OCI-LY1 (cell line): ENCODE data around the gene ZMAT1.

ENCODE experiments used
- H2AFZ ChIP-seq: fragments of 200-600 bp; sonication (generic), shearing (Covaris generic); 2 replicates; pipeline ENCODE4 v1.6.0; 2014; ENCODE audit warnings: antibody characterized with exemption, mild to moderate bottlenecking, low read length
- H3F3A ChIP-seq: fragments of 200-600 bp; sonication (generic), shearing (Covaris generic); 2 replicates; pipeline ENCODE4 v1.6.0; 2014; ENCODE audit warnings: mild to moderate bottlenecking, antibody characterized with exemption, low read length, moderate library complexity; ENCODE audit not compliant: insufficient read depth
- H3K27ac ChIP-seq: fragments of 200-600 bp; sonication (generic); 2 replicates; pipeline ENCODE4 v1.5.1; 2014; ENCODE audit warnings: low read length, mixed run types, mild to moderate bottlenecking, low read depth; ENCODE audit not compliant: poor library complexity, severe bottlenecking
- H3K27me3 ChIP-seq: fragments of 200-600 bp; sonication (generic); 2 replicates; pipeline ENCODE4 v1.6.0; 2014; ENCODE audit warnings: antibody characterized with exemption, mild to moderate bottlenecking, low read length, moderate library complexity; ENCODE audit not compliant: insufficient read depth
- H3K36me3 ChIP-seq: fragments of 200-600 bp; sonication (generic); 2 replicates; pipeline ENCODE4 v1.6.1; 2014; ENCODE audit warnings: mild to moderate bottlenecking, antibody characterized with exemption, low read length, moderate library complexity, mixed read lengths; ENCODE audit not compliant: insufficient read depth
- H3K4me1 ChIP-seq: fragments of 200-600 bp; sonication (generic); 2 replicates; pipeline ENCODE4 v1.5.1; 2014; ENCODE audit warnings: mild to moderate bottlenecking, low read length, moderate library complexity; ENCODE audit not compliant: insufficient read depth, severe bottlenecking
- H3K4me2 ChIP-seq: fragments of 200-600 bp; sonication (generic), shearing (Covaris generic); 2 replicates; pipeline ENCODE4 v1.6.1; 2014; ENCODE audit warnings: low read length
- H3K4me3 ChIP-seq: fragments of 200-600 bp; sonication (generic); 2 replicates; pipeline ENCODE4 v1.5.1; 2014; ENCODE audit warnings: low read length, low read depth, mild to moderate bottlenecking, mixed read lengths; ENCODE audit not compliant: poor library complexity, severe bottlenecking
- H3K79me2 ChIP-seq: fragments of 200-600 bp; shearing (Covaris generic); 2 replicates; pipeline ENCODE4 v1.6.1; 2016; ENCODE audit warnings: mixed run types, low read length, mixed read lengths; ENCODE audit not compliant: insufficient read depth
- H3K9ac ChIP-seq: fragments of 200-600 bp; sonication (generic), shearing (Covaris generic); 2 replicates; pipeline ENCODE4 v1.6.1; 2014; ENCODE audit warnings: mild to moderate bottlenecking, low read length, mixed read lengths
- H3K9me2 ChIP-seq: fragments of 200-600 bp; sonication (generic), shearing (Covaris generic); 2 replicates; pipeline ENCODE4 v1.6.1; 2014; ENCODE audit warnings: low read depth, mild to moderate bottlenecking, low read length, mixed read lengths
- H3K9me3 ChIP-seq: fragments of 200-600 bp; shearing (Covaris generic); 2 replicates; pipeline ENCODE4 v1.6.1; 2014; ENCODE audit warnings: low read length, mixed read lengths
- H4K20me1 ChIP-seq: fragments of 200-600 bp; sonication (generic), shearing (Covaris generic); 2 replicates; pipeline ENCODE4 v1.6.0; 2016; ENCODE audit warnings: mild to moderate bottlenecking, low read length; ENCODE audit not compliant: insufficient read depth
- EZH2 ChIP-seq: fragments of 200-600 bp; sonication (generic), shearing (Covaris generic); IDR thresholded peaks from 2 replicates; pipeline ENCODE4 v1.8.0; 2017; ENCODE audit warnings: borderline replicate concordance, mixed run types, mild to moderate bottlenecking, antibody characterized with exemption, low read length, moderate library complexity, mixed read lengths
- TF ChIP-seq, protein P1 (sequence below): fragments of 200-600 bp; sonication (generic), shearing (Covaris generic); IDR thresholded peaks from 2 replicates; pipeline ENCODE4 v1.5.1; 2017; ENCODE audit warnings: mild to moderate bottlenecking, antibody characterized with exemption, low read length, moderate library complexity, mixed read lengths

The ZMAT1 gene

DNA sequence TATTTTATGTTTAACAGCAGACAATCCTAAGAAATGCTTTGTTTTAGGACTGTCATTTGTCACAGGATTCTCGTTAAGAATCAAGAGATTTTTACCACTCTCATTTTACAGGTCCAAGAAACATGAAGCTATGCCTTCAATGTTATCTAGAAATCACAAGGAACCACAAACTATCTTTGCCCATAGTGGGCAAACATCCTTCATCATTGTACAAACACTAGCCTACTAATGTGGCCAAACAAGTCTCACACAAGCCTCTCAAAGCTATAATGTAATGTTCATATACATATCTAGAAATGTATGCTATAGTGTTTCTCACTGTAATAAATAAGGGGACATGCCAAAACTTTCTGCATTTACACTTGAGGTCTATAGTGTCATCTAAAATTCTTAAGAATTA is 26.8 kb downstream of the ZMAT1 start:
- H3K4me3 ChIP-seq = no peak overlapping the region
- H3K9me3 ChIP-seq = no peaks in the 10 kb centered on the region
- H4K20me1 ChIP-seq = no peaks in the 10 kb centered on the region
- no peak for TF ChIP-seq EZH2
- TF ChIP-seq, protein P1, sequence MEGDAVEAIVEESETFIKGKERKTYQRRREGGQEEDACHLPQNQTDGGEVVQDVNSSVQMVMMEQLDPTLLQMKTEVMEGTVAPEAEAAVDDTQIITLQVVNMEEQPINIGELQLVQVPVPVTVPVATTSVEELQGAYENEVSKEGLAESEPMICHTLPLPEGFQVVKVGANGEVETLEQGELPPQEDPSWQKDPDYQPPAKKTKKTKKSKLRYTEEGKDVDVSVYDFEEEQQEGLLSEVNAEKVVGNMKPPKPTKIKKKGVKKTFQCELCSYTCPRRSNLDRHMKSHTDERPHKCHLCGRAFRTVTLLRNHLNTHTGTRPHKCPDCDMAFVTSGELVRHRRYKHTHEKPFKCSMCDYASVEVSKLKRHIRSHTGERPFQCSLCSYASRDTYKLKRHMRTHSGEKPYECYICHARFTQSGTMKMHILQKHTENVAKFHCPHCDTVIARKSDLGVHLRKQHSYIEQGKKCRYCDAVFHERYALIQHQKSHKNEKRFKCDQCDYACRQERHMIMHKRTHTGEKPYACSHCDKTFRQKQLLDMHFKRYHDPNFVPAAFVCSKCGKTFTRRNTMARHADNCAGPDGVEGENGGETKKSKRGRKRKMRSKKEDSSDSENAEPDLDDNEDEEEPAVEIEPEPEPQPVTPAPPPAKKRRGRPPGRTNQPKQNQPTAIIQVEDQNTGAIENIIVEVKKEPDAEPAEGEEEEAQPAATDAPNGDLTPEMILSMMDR = no peak
- no peaks in the 10 kb centered on the region for H3K36me3 ChIP-seq
- H2AFZ ChIP-seq = no peak overlapping the region
- H3K79me2 ChIP-seq = no peaks in the 10 kb centered on the region
- no peak overlapping the region for H3K27ac ChIP-seq
- no peak overlapping the region for H3K4me2 ChIP-seq
- H3F3A ChIP-seq = no peaks in the 10 kb centered on the region
- no peaks in the 10 kb centered on the region for H3K9me2 ChIP-seq
- H3K4me1 ChIP-seq = no peaks in the 10 kb centered on the region
- H3K9ac ChIP-seq = no peak overlapping the region
- no peaks in the 10 kb centered on the region for H3K27me3 ChIP-seq
